ENCODE data around the gene FOXA3.

DNA sequence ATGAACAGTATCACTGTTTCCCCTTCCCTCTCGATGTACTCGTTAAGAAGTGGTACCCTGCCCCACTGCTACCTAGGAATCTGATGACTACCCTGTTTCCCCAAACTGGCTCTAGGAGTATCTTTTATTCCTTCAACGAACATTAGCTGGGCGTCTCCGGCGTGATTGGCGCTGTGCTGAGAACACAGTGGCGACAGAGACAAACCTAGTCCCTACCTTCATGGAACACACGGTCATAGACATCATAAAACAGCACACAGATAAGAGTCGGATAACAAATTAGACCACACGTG is 1.9 kb upstream of the FOXA3 start:
- TF ChIP-seq CTCF (IDR thresholded peaks at IDR 0.05 in 4 of 5, conservative IDR thresholded peaks at IDR 0.05 in 1 of 5) (no peak), POLR2A (IDR thresholded peaks at IDR 0.05) (no peak)
